Activated naive CD8-positive, alpha-beta T cell (primary cell): ENCODE data around the gene SCAPER.
A peak's percentile ranks its signal among the peaks of the same experiment; 100 is the strongest.
"Not testable (repeated sequence)": the region's sequence is repeated elsewhere in the genome, so short reads cannot be mapped to it uniquely, and the experiment has no call there.

ENCODE experiments used
- H3K27ac Mint-ChIP-seq: one replicate; pipeline ENCODE4 v1.8.0; 2021; ENCODE audit warnings: mixed read lengths
- H3K27me3 Mint-ChIP-seq: one replicate; pipeline ENCODE4 v1.8.0; 2021; ENCODE audit warnings: mixed read lengths
- H3K36me3 Mint-ChIP-seq: one replicate; pipeline ENCODE4 v1.8.0; 2021; ENCODE audit warnings: mixed read lengths
- H3K4me1 Mint-ChIP-seq: one replicate; pipeline ENCODE4 v1.8.0; 2021; ENCODE audit warnings: low read depth, mixed read lengths
- H3K4me3 Mint-ChIP-seq: one replicate; pipeline ENCODE4 v1.8.0; 2021; ENCODE audit warnings: mild to moderate bottlenecking, mixed read lengths
- H3K9me3 Mint-ChIP-seq: one replicate; pipeline ENCODE4 v1.8.0; 2021; ENCODE audit warnings: low read depth, mixed read lengths

SCAPER gene

GRCh38 chr15:76333720-76334437 is 571.3 kb downstream of the SCAPER start:
- H3K27me3 Mint-ChIP-seq = peaks cover 48% of the 10 kb centered on the region
- no peak overlapping the region for H3K4me3 Mint-ChIP-seq

GRCh38 chr15:76333309-76333708 is 571.8 kb downstream of the SCAPER start:
- Mint-ChIP-seq H3K9me3 (no peaks in the 10 kb centered on the region), H3K4me3 (no peak overlapping the region), H3K4me1 (peaks cover 22% of the 10 kb centered on the region), H3K27me3 (peaks cover 43% of the 10 kb centered on the region), H3K36me3 (no peaks in the 10 kb centered on the region), H3K27ac (no peak overlapping the region)

More at GRCh38 chr15:76333720-76334437, 571.3 kb downstream of the SCAPER start:
- no peak overlapping the region for H3K27ac Mint-ChIP-seq
- peaks cover 28% of the 10 kb centered on the region for H3K4me1 Mint-ChIP-seq
- H3K36me3 Mint-ChIP-seq = no peaks in the 10 kb centered on the region
- H3K9me3 Mint-ChIP-seq = no peaks in the 10 kb centered on the region

- H3K4me3 Mint-ChIP-seq = no peak overlapping the region
- H3K27ac Mint-ChIP-seq = no peak overlapping the region
- H3K27me3 Mint-ChIP-seq = peaks cover 44% of the 10 kb centered on the region
- peaks cover 22% of the 10 kb centered on the region for H3K4me1 Mint-ChIP-seq
- H3K36me3 Mint-ChIP-seq = no peaks in the 10 kb centered on the region
- H3K9me3 Mint-ChIP-seq = no peaks in the 10 kb centered on the region
These were observed 572.3 kb downstream of the SCAPER start for GRCh38 chr15:76332796-76333195.

GRCh38 chr15:76330080-76330680 is 575.0 kb downstream of the SCAPER start:
- H3K4me1 Mint-ChIP-seq = peaks cover 1% of the 10 kb centered on the region
- H3K27ac Mint-ChIP-seq = no peak overlapping the region
- H3K36me3 Mint-ChIP-seq = no peaks in the 10 kb centered on the region
- no peak overlapping the region for H3K4me3 Mint-ChIP-seq
- no peaks in the 10 kb centered on the region for H3K9me3 Mint-ChIP-seq
- peaks cover 32% of the 10 kb centered on the region for H3K27me3 Mint-ChIP-seq

GRCh38 chr15:76328958-76329357 is 576.2 kb downstream of the SCAPER start:
- Mint-ChIP-seq H3K4me1 (no peaks in the 10 kb centered on the region), H3K4me3 (no peak overlapping the region), H3K27ac (no peak overlapping the region), H3K36me3 (no peaks in the 10 kb centered on the region), H3K9me3 (no peaks in the 10 kb centered on the region), H3K27me3 (peaks cover 24% of the 10 kb centered on the region)

GRCh38 chr15:76328106-76328696 is 576.9 kb downstream of the SCAPER start:
- no peaks in the 10 kb centered on the region for H3K9me3 Mint-ChIP-seq
- no peaks in the 10 kb centered on the region for H3K36me3 Mint-ChIP-seq
- no peak overlapping the region for H3K4me3 Mint-ChIP-seq
- H3K4me1 Mint-ChIP-seq = no peaks in the 10 kb centered on the region
- no peak overlapping the region for H3K27ac Mint-ChIP-seq
- H3K27me3 Mint-ChIP-seq = peaks cover 23% of the 10 kb centered on the region

GRCh38 chr15:76327191-76328105 is 577.7 kb downstream of the SCAPER start:
- Mint-ChIP-seq H3K36me3 (no peaks in the 10 kb centered on the region), H3K9me3 (no peaks in the 10 kb centered on the region), H3K27ac (no peak overlapping the region), H3K4me3 (no peak overlapping the region), H3K4me1 (no peaks in the 10 kb centered on the region), H3K27me3 (peaks cover 26% of the 10 kb centered on the region)

GRCh38 chr15:76325704-76326103 is 579.4 kb downstream of the SCAPER start:
- H3K27ac Mint-ChIP-seq = no peak overlapping the region
- H3K4me3 Mint-ChIP-seq = no peak overlapping the region
- H3K27me3 Mint-ChIP-seq = peaks cover 27% of the 10 kb centered on the region
- H3K36me3 Mint-ChIP-seq = no peaks in the 10 kb centered on the region
- no peaks in the 10 kb centered on the region for H3K9me3 Mint-ChIP-seq
- no peaks in the 10 kb centered on the region for H3K4me1 Mint-ChIP-seq

- H3K4me1 Mint-ChIP-seq = no peaks in the 10 kb centered on the region
- peaks cover 13% of the 10 kb centered on the region for H3K27me3 Mint-ChIP-seq
- H3K36me3 Mint-ChIP-seq = no peaks in the 10 kb centered on the region
- H3K9me3 Mint-ChIP-seq = no peaks in the 10 kb centered on the region
- H3K4me3 Mint-ChIP-seq = no peak overlapping the region
- H3K27ac Mint-ChIP-seq = no peak overlapping the region
These were observed 581.1 kb downstream of the SCAPER start for GRCh38 chr15:76324066-76324465.

- Mint-ChIP-seq H3K4me1 (no peaks in the 10 kb centered on the region), H3K27me3 (peaks cover 16% of the 10 kb centered on the region), H3K27ac (no peak overlapping the region), H3K4me3 (no peak overlapping the region), H3K36me3 (no peaks in the 10 kb centered on the region), H3K9me3 (no peaks in the 10 kb centered on the region)
These were observed 583.5 kb downstream of the SCAPER start for GRCh38 chr15:76321602-76322001.

- Mint-ChIP-seq H3K27me3 (peaks cover 14% of the 10 kb centered on the region), H3K27ac (no peak overlapping the region), H3K4me1 (no peaks in the 10 kb centered on the region), H3K4me3 (no peak overlapping the region), H3K9me3 (no peaks in the 10 kb centered on the region), H3K36me3 (no peaks in the 10 kb centered on the region)
These were observed 584.0 kb downstream of the SCAPER start for GRCh38 chr15:76321171-76321570.

GRCh38 chr15:76320012-76320411 is 585.1 kb downstream of the SCAPER start:
- no peaks in the 10 kb centered on the region for H3K9me3 Mint-ChIP-seq
- peaks cover 12% of the 10 kb centered on the region for H3K27me3 Mint-ChIP-seq

GRCh38 chr15:76313731-76314130 is 591.4 kb downstream of the SCAPER start:
- Mint-ChIP-seq H3K4me1 (peaks cover 23% of the 10 kb centered on the region), H3K9me3 (no peaks in the 10 kb centered on the region), H3K4me3 (no peak overlapping the region), H3K27ac (no peak overlapping the region), H3K36me3 (no peaks in the 10 kb centered on the region), H3K27me3 (peaks cover 5% of the 10 kb centered on the region)

More at GRCh38 chr15:76320012-76320411, 585.1 kb downstream of the SCAPER start:
- Mint-ChIP-seq H3K4me3 (no peak overlapping the region), H3K4me1 (no peaks in the 10 kb centered on the region), H3K27ac (no peak overlapping the region), H3K36me3 (no peaks in the 10 kb centered on the region)

- Mint-ChIP-seq H3K4me3 (peak overlapping the region; percentile 30), H3K4me1 (peaks cover 29% of the 10 kb centered on the region)
- H3K27ac Mint-ChIP-seq, H3K9me3 Mint-ChIP-seq, H3K36me3 Mint-ChIP-seq, H3K27me3 Mint-ChIP-seq: not testable (repeated sequence)
These were observed 592.0 kb downstream of the SCAPER start for GRCh38 chr15:76313175-76313567.
